Immature natural killer cell (primary cell): ENCODE data around the gene TMEM101. TPM values are rescaled to one million over a fixed set of nuclear protein-coding genes. Genes with fewer than 3 reads are reported as not detected.
"Not testable (repeated sequence)": the region's sequence is repeated elsewhere in the genome, so short reads cannot be mapped to it uniquely, and the experiment has no call there.

Experiments
- DNase-seq, 3 donors: peaks; one replicate each; pipeline ENCODE4 v3.0.0; 2022; ENCODE audit warnings: mixed read lengths in 1 of 3
- H3K27ac Mint-ChIP-seq, 6 donors: one replicate each; pipeline ENCODE4 v1.8.0; 2020; ENCODE audit warnings: mixed read lengths in 6 of 6, mild to moderate bottlenecking in 5 of 6, inconsistent platforms in 4 of 6, moderate library complexity in 3 of 6
- H3K27me3 Mint-ChIP-seq, 3 donors: one replicate each; pipeline ENCODE4 v1.8.0; 2020 to 2021; ENCODE audit warnings: low read depth in 3 of 3, mild to moderate bottlenecking in 3 of 3, mixed read lengths in 3 of 3, moderate library complexity in 3 of 3, inconsistent platforms in 1 of 3
- H3K36me3 Mint-ChIP-seq, 3 donors: one replicate each; pipeline ENCODE4 v1.8.0; 2020; ENCODE audit warnings: mixed read lengths in 3 of 3, inconsistent platforms in 2 of 3, mild to moderate bottlenecking in 2 of 3
- H3K4me1 Mint-ChIP-seq, 2 donors: one replicate each; pipeline ENCODE4 v1.8.0; 2020; ENCODE audit warnings: inconsistent platforms in 2 of 2, mild to moderate bottlenecking in 2 of 2, mixed read lengths in 2 of 2, moderate library complexity in 1 of 2
- H3K4me3 Mint-ChIP-seq, 5 donors: one replicate each; pipeline ENCODE4 v1.8.0; 2020; ENCODE audit warnings: mild to moderate bottlenecking in 5 of 5, mixed read lengths in 5 of 5, inconsistent platforms in 3 of 5, moderate library complexity in 3 of 5
- H3K9me3 Mint-ChIP-seq, 6 donors: one replicate each; pipeline ENCODE4 v1.8.0; 2020; ENCODE audit warnings: mild to moderate bottlenecking in 6 of 6, mixed read lengths in 6 of 6, inconsistent platforms in 4 of 6, moderate library complexity in 3 of 6
- polyA plus RNA-seq, 3 donors: library from polyadenylated mRNA; unstranded; fragments of 300-500 nt; fragmentation: Illumina TruSeq; gene quantifications; one replicate each; pipeline ENCODE4 v1.2.3, GENCODE V29; 2021

The TMEM101 gene
- polyA plus RNA-seq, 3 donors from 2014 or later: 31.6 to 40.3 (median 38.3) TPM

DNA sequence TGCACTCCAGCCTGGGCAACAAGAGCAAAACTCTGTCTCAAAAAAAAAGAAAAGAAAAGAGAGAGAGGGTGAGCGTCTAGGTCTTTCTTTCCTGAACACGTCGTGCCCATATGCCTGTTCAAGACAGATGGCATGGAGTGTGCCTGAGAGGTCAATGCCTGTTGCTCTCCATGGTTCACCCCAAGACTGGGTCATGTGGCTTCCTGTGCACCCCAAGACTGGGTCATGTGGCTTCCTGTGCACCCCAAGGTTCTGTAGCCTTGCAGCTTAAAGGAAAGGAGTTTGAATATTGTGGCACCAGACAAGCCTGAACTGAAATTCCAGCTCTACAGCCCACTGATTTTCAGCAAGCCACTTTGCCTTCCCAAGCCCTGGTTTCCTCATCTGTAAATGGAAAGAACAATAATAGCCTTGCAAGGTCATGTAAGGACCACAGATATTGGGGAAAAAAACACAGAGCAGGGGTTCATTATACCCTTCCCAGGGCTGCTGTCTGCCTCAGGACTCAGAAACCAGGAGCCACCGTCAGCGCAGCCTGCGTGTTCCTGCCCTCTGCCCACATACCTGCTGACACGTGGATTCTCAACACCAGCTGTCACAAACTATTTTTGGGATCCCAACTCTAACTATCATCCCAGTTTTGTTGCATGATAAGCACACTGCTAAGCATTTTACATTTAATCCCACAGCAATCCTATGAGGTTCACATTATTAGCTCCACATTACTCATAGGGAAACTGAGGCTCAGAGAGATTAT lies 28.4 kb downstream of the TMEM101 start:
- Mint-ChIP-seq H3K27me3 (peaks cover 4 to 32% (median 14%) of the 10 kb centered on the region in 3 donors), H3K27ac (no peak overlapping the region), H3K4me1 (no peaks in the 10 kb centered on the region), H3K4me3 (no peak overlapping the region), H3K9me3 (no peaks in the 10 kb centered on the region), H3K36me3 (no peaks in the 10 kb centered on the region)
- no peak for DNase-seq

DNA sequence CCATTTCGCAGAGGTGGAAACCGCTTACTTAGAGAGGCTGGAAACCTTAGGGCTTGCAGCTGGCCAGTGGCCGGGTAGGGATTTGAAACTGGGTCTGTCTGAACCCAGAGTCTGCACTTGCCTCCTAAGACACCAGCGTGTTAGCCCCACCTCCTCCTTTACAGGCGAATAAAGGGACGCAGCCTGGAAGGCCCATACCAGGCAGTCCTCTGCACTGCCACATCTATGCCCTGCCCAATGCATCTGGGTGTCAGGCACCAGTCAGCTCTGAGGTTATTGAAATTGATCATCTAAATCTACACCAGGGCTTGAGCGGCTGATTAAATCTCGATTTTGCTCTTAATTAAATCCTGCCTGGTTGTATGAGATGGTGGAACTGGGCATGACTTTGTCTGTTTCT lies 30.2 kb downstream of the TMEM101 start:
- Mint-ChIP-seq H3K27ac (no peak overlapping the region), H3K27me3 (peaks cover 4 to 30% (median 16%) of the 10 kb centered on the region in 3 donors), H3K36me3 (no peaks in the 10 kb centered on the region), H3K4me1 (no peaks in the 10 kb centered on the region), H3K9me3 (no peaks in the 10 kb centered on the region), H3K4me3 (no peak overlapping the region)
- no peak for DNase-seq

DNA sequence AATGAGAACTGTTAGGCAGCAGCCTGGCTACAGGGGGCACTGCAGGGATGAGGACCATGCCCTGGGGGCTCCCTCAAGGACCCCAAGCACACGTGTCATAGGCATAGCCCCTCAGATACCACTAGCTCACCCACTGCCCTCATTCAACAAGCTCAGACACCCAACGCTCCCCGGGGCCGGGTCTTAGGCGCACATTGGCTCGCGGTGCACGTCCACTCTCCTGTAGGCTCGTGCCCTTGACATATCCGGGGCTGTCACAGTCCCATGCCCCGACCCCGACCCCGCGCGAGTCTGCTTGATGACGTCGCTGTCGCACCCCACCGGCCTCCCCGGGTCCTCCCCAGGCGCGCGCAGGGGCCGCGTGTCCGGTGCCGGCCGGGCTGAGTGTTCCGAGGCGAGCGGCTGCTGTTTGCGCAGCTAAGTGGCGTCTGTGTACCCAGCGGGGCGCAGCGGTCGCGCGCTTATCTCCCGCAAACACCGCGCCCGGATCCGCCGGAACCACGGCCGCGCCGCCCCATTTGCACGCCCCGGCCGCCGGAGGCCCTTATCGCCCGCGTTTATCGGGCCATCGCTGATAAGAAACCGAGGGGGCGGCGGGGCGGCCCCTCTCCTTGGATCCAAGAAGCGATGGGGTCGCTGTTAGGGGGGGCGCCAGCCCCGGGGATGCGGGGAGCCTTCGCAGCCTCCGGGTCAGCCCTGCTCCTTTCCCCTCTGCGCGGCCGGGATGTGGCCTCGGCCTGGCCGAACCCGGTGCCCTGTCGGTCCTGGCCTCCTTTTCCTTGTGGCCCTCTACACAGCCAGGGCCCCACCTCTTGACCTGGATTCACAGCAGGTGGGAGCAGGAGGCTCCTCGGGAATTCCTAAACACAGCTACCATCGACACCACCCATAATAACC lies 31.0 kb downstream of the TMEM101 start:
- H3K4me1 Mint-ChIP-seq: no peaks in the 10 kb centered on the region
- DNase-seq: no peak
- H3K4me3 Mint-ChIP-seq: peak overlapping the region in 1 of 5 donors; percentile 27
- no peaks in the 10 kb centered on the region for H3K36me3 Mint-ChIP-seq
- peaks cover 4 to 30% (median 16%) of the 10 kb centered on the region in 3 donors for H3K27me3 Mint-ChIP-seq
- H3K9me3 Mint-ChIP-seq: no peaks in the 10 kb centered on the region
- H3K27ac Mint-ChIP-seq: no peak overlapping the region

DNA sequence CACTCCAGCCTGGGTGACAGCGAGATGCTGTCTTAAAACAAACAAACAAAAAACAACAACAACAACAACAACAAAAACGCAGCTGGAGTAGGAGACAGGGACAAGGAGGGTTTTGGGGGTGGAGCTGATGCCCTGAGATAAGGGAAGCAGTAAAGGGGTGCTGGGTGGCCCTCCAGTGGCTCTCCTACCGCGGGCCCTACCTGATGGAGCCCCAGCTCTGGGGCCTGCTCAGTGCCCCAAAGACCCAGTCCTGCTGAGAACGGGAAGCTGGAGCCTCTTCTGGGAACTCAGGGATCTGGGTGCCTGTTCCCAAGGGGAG lies 31.6 kb downstream of the TMEM101 start:
- Mint-ChIP-seq H3K4me3 (peak overlapping the region in 1 of 5 donors; percentile 27), H3K27me3 (peaks cover 4 to 30% (median 16%) of the 10 kb centered on the region in 3 donors), H3K9me3 (no peaks in the 10 kb centered on the region), H3K27ac (no peak overlapping the region), H3K4me1 (no peaks in the 10 kb centered on the region), H3K36me3 (no peaks in the 10 kb centered on the region)
- no peak for DNase-seq

DNA sequence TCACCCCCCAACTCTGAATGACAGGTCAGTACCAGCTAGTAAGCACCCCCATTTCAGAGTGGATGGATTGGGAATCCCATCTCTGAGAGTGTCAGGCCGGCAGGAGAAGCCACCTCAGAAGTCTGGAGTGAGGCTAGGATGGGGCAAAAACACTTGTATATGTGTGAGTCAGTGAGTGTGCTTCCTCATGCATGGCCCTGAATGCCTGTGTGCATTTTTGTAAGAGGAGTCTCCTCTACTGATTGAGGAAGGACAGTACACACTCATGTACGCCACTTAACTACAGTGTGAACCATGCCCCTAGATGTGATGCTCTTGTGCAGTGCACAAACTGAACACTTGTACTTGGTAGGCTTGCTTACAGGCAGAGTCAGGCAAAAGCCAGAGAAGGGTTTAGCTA lies 32.6 kb downstream of the TMEM101 start:
- Mint-ChIP-seq H3K27ac (no peak overlapping the region), H3K4me3 (no peak overlapping the region), H3K9me3 (no peaks in the 10 kb centered on the region), H3K27me3 (peaks cover 1 to 23% (median 18%) of the 10 kb centered on the region in 3 donors), H3K4me1 (no peaks in the 10 kb centered on the region), H3K36me3 (no peaks in the 10 kb centered on the region)
- no peak for DNase-seq

DNA sequence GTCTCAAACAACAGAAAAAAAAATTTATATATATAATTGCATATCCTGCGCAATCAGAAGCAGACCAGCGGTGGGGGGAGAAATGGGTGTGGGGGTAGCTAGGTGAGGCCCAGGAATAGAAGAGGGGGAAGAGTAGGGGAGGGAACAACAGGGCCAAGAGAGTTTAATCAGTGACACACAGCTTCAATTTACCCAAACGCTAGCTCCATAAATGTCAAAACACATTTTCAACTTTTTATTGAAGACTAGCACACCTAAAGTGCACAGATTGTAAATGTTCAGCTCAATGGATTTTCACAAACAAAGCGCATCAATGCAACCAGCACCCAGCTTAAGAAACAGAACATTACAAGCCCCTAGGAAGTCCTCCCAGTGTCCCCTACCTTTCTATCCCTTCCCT lies 35.1 kb downstream of the TMEM101 start:
- Mint-ChIP-seq H3K27me3 (peaks cover 0 to 13% (median 10%) of the 10 kb centered on the region in 3 donors), H3K27ac (no peak overlapping the region), H3K4me3 (no peak overlapping the region), H3K4me1 (no peaks in the 10 kb centered on the region), H3K36me3 (no peaks in the 10 kb centered on the region), H3K9me3 (no peaks in the 10 kb centered on the region)
- DNase-seq: no peak

DNA sequence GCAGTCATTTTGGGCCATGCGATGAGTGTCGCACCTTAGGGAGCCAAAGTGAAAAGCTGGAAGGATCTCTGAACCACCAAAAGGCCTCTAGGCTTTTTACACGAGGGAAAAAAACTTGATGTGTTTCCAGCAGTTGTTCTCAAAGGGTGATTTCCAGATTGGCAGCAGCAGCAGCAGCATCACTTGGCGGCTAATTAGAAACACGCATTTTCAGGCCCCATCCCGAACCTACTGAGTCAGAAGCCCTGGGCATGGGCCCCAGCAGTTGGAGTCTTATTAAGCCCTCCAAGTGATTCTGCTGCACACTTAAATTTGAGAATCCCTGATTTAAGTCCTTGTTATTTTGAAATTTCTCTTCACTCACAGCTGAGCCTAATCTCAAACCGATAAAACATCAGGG lies 35.8 kb downstream of the TMEM101 start:
- Mint-ChIP-seq H3K4me1 (no peaks in the 10 kb centered on the region), H3K27ac (no peak overlapping the region), H3K27me3 (peaks cover 0 to 14% (median 13%) of the 10 kb centered on the region in 3 donors), H3K4me3 (no peak overlapping the region), H3K36me3 (no peaks in the 10 kb centered on the region), H3K9me3 (no peaks in the 10 kb centered on the region)
- DNase-seq: no peak

DNA sequence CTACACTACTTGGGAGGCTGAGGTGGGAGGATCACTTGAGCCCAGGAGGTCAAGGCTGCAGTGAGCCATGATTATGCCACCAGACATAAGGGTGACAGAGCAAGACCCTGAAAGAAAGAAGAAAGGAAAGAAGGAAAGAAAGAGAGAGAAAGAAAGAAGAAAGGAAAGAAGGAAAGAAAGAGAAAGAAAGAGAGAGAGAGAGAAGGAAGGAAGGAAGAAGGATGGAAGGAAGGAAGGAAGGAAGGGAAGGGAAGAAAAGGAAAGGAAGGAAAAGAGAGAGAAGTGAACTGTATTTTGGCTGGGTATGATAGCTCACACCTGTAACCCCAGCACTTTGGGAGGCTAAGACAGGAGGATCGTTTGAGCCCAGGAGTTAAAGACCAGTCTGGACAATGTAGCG lies 36.7 kb downstream of the TMEM101 start:
- Mint-ChIP-seq H3K4me3 (no peak overlapping the region), H3K9me3 (no peaks in the 10 kb centered on the region), H3K4me1 (no peaks in the 10 kb centered on the region), H3K27me3 (peaks cover 0 to 16% (median 13%) of the 10 kb centered on the region in 3 donors), H3K36me3 (no peaks in the 10 kb centered on the region), H3K27ac (peak overlapping the region in 1 of 6 donors; percentile 31)
- DNase-seq: no peak

DNA sequence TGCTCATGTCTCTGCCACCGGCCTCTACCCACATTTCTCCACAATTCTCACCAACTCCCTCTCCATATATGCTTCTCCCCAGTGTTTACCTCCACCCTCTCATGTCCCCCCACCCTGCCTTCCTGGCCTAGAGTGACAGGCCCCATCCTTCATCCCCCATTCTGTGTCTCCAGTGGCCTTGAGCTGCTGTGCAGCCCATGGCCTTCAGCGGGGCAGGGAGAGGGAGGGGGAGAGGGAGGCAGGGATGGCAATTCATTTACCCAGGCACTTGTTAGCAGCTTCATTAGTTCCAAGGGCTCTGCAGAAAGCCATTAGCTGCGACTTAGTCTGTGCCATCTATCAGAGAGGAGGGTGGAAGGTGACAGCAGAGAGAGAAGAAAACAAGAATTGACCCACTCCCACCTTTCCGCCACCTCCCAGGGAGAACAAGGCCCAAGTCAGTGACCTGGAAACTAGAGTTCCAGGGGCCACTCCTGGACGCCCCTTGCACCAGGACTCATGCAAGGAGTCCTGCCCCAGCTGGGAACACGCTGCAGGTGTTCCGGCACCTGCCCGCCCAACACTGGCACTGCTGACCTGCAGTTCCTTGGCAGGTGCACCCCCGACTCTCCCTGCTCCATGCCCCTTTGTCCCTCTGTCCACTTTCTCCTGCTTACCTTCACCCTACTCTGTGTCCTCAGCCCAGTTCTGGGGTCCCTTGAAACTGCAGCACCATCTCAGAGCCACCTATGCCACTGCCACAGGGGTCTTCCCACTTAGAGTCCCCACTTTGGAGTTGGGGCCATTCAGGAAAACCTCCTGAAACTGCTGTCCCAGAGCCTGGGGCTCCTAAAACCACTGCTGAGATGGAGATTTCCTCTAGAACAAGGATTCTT lies 37.6 kb downstream of the TMEM101 start:
- H3K9me3 Mint-ChIP-seq: no peaks in the 10 kb centered on the region
- no peaks in the 10 kb centered on the region for H3K36me3 Mint-ChIP-seq
- no peaks in the 10 kb centered on the region for H3K4me1 Mint-ChIP-seq
- H3K27ac Mint-ChIP-seq: no peak overlapping the region
- H3K27me3 Mint-ChIP-seq: peaks cover 1 to 8% (median 7%) of the 10 kb centered on the region in 3 donors
- DNase-seq: no peak
- no peak overlapping the region for H3K4me3 Mint-ChIP-seq

DNA sequence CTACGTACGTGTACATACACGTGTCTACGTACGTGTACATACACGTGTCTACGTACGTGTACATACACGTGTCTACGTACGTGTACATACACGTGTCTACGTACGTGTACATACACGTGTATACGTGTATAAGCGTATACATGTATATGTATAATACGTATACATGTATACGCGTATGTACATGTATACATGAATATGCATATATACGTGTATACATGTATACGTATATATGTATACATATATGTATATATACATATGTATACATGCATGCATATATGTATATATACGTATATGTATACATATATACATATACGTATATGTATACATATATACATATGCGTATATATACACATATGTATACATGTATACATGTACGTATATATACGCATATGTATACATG lies 38.9 kb downstream of the TMEM101 start:
- Mint-ChIP-seq H3K27me3 (peaks cover 1 to 11% (median 2%) of the 10 kb centered on the region in 3 donors), H3K9me3 (no peaks in the 10 kb centered on the region), H3K4me1 (no peaks in the 10 kb centered on the region), H3K27ac (no peak overlapping the region), H3K4me3 (no peak overlapping the region), H3K36me3 (no peaks in the 10 kb centered on the region)
- DNase-seq: no peak

DNA sequence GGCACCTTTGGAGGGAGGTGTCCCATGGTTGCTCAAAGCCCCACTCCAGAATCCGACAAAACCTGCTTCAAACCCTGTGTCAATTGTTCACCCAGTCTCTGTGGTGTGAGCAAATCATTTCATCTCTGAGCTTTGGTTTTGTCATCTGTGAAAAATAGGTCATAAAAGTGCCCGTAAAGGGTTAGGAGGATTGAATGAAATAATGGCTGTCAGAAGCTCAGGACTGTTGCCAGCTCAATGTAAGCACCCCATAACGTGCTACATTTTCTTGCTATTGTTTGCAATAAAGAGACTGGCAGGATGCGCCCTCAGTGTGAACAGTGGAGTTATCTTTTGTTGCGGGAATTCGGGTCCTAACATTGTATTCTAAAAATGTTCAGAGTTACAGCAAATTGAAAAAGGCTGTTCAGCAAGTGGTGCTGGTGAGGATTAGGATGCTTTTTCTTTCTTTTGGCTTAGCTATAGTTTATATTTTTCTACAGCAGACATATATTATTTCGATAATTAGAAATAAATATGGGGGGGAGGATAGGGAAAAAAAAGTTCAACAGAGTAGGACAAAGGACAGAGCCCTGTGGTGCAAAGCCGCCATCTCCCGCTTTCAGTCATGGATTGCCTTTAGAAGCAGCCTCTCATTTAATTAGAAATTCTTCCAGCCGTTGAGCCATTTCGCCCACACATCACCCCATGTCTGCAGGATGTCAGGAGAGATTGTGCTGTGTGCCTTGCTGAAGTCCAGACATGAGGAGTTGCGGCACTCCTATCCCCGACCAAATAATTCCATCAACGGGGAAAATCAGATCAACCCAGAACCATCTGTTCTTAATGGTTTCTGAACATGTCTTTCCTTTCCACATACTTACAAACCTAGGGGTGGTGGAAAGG lies 40.1 kb downstream of the TMEM101 start:
- no peak for DNase-seq
- Mint-ChIP-seq H3K4me3 (no peak overlapping the region), H3K4me1 (no peaks in the 10 kb centered on the region), H3K27me3 (peaks cover 2 to 16% (median 3%) of the 10 kb centered on the region in 3 donors), H3K27ac (no peak overlapping the region), H3K9me3 (no peaks in the 10 kb centered on the region), H3K36me3 (no peaks in the 10 kb centered on the region)

DNA sequence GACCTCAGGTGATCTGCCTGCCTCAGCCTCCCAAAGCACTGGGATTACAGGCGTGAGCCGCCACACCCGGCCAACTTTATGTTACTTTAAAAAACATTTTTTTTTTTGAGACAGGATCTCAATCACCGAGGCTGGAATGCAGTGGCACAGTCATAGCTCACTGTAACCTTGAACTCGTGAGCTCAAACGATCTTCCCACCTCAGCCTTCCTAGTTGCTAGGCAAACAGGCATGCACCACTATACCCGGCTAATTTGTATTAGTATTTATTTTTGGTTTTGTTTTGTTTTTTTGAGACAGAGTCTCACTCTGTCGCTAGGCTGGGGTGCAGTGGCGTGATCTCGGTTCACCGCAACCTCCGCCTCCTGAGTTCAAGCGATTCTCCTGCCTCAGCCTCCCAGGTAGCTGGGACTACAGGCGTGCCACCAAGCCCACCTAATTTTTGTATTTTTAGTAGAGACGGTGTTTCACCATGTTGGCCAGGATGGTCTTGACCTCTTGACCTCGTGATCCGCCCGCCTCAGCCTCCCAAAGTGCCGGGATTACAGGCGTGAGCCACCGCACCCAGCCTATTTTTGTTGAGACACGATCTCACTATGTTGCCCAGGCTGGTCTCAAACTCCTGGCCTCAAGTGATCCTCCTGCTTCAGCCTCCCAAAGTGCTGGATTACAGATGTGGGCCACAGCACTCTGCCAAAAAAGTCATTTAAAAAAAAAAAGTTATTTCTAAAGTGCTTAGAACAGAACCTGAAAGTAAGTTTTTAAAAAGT lies 42.1 kb downstream of the TMEM101 start:
- H3K4me1 Mint-ChIP-seq, H3K4me3 Mint-ChIP-seq, DNase-seq, H3K27ac Mint-ChIP-seq, H3K9me3 Mint-ChIP-seq, H3K36me3 Mint-ChIP-seq: not testable (repeated sequence)
- H3K27me3 Mint-ChIP-seq: peaks cover 3 to 16% (median 6%) of the 10 kb centered on the region in 3 donors
